CD4-positive, alpha-beta T cell (primary cell): ENCODE measurements around the gene PUS1. TPM values are rescaled to one million over a fixed set of nuclear protein-coding genes. Genes with fewer than 3 reads are reported as not detected.

Experiments
- ATAC-seq: fragments of 200-7000 bp; cut with Tn5 transposase; one replicate; pipeline ENCODE4 v1.10.0; 2022; ENCODE audit warnings: mild to moderate bottlenecking; ENCODE audit not compliant: poor library complexity
- CTCF ChIA-PET: fragments of 350-600 bp; sonication (Branson Sonifier 250); formaldehyde crosslinking; loops from one replicate; lab custom pipeline; 2021; ENCODE audit warnings: antibody characterized with exemption, inconsistent platforms; lab: Charles Lee
- POLR2A ChIA-PET: fragments of 350-600 bp; sonication (Branson Sonifier 250); formaldehyde crosslinking; loops from one replicate; lab custom pipeline; 2021; ENCODE audit warnings: antibody characterized with exemption, inconsistent platforms; lab: Charles Lee
- DNase-seq, 14 experiments: peaks; one replicate each; pipeline ENCODE4 v3.0.0-alpha.2; 2013 to 2020; ENCODE audit warnings: mixed read lengths in 2 of 14
- H3K27ac ChIP-seq, 2 donors: one replicate each; pipeline versions ENCODE4 v1.5.1 to v1.7.0; 2013; ENCODE audit warnings: low read length in 2 of 2, low read depth in 1 of 2, mild to moderate bottlenecking in 1 of 2
- H3K27me3 ChIP-seq, 2 experiments: 1 replicate in 1 of 2; 2 replicates in 1 of 2; pipeline versions ENCODE4 v1.6.1 to v1.7.0; 2013; ENCODE audit warnings: low read length in 2 of 2, control low read depth in 1 of 2, mild to moderate bottlenecking in 1 of 2, moderate library complexity in 1 of 2; ENCODE audit not compliant: insufficient read depth in 2 of 2, control insufficient read depth in 1 of 2
- H3K36me3 ChIP-seq: one replicate; pipeline ENCODE4 v1.6.1; 2013; ENCODE audit warnings: low read length, control low read depth; ENCODE audit not compliant: insufficient read depth
- H3K4me1 ChIP-seq: one replicate; pipeline ENCODE4 v1.6.1; 2013; ENCODE audit warnings: low read length, control low read depth; ENCODE audit not compliant: insufficient read depth
- H3K4me3 ChIP-seq: one replicate; pipeline ENCODE4 v1.5.1; 2013; ENCODE audit warnings: mild to moderate bottlenecking, low read length, moderate library complexity
- H3K9me3 ChIP-seq, 2 experiments: 1 replicate in 1 of 2; 2 replicates in 1 of 2; pipeline versions ENCODE4 v1.6.1 to v1.7.0; 2013; ENCODE audit warnings: low read length in 2 of 2, mild to moderate bottlenecking in 2 of 2, control low read depth in 1 of 2, moderate library complexity in 1 of 2; ENCODE audit not compliant: control insufficient read depth in 1 of 2, insufficient read depth in 1 of 2
- H3K27ac Mint-ChIP-seq: one replicate; pipeline ENCODE4 v1.8.0; 2020; ENCODE audit warnings: mixed read lengths
- H3K27me3 Mint-ChIP-seq: one replicate; pipeline ENCODE4 v1.8.0; 2021; ENCODE audit warnings: mixed read lengths
- H3K36me3 Mint-ChIP-seq: one replicate; pipeline ENCODE4 v1.8.0; 2021; ENCODE audit warnings: low read depth, mixed read lengths
- H3K4me1 Mint-ChIP-seq: one replicate; pipeline ENCODE4 v1.8.0; 2021; ENCODE audit warnings: low read depth, mixed read lengths
- H3K4me3 Mint-ChIP-seq: one replicate; pipeline ENCODE4 v1.8.0; 2020; ENCODE audit warnings: mild to moderate bottlenecking, mixed read lengths
- H3K9me3 Mint-ChIP-seq: one replicate; pipeline ENCODE4 v1.8.0; 2020; ENCODE audit warnings: mixed read lengths
- intact Hi-C, 2 experiments: fragments of 100-400 bp; cut with DNase I in 1 of 2; cut with micrococcal nuclease in 1 of 2; formaldehyde crosslinking; loops; one replicate each; pipeline versions ENCODE4 v1.15.1 to v1.9.0; 2023 to 2025; cut with DNase I, micrococcal nuclease
- total RNA-seq, 174 experiments: library from RNA in 2 of 174; stranded (reverse) in 2 of 174; gene quantifications; one replicate each; pipeline ENCODE4 v1.2.3 and lab custom pipeline; 2021 to 2026
- TF ChIP-seq, protein P1 (sequence below): fragments of 200-600 bp; IDR thresholded peaks from one replicate; pipeline ENCODE4 v1.8.0; 2022; ENCODE audit warnings: antibody characterized with exemption, mild to moderate bottlenecking

PUS1 gene
- total RNA-seq, 2 experiments from 2014 or later: 17.7 to 18.2 TPM

DNA sequence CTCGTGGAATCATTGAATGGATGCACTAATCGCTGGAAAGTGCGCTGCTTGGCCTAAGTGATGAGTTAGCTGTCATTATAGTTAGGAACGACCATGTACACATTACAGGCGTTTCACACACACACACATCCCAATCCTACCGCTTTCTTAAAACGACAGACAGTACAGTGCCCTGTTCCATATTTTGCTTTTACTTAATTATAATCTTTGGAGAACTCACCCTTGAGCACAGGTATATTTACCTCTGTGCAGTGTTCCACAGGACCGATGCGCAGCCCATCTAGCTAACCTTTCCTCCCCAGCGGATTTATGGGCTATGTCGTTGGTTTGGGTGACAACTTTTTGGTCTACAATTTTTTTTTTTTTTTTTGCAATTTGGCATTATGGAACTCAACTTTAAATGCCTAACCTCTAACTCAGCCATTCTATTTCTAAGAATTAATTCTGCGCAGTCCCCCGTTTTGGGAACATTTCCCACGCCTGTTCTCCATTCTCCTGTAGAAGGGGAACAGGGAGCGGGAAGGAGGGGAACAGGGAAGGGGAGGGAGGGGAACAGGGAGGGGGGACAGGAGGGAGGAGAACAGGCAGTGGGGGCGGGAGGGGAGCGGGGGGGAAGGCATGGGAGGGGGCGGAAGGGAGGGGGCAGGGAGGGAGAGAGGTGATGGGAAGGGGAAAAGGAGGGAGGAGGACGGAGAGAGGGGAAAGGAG is 35.3 kb upstream of the PUS1 start:
- ChIA-PET POLR2A (no interaction called here), CTCF (no interaction called here)
- Histone ChIP-seq H3K27ac (peak overlapping the region in 1 of 2 donors; percentile 13), H3K36me3 (no peaks in the 10 kb centered on the region), H3K4me3 (peak overlapping the region; percentile 26), H3K4me1 (peaks cover 31% of the 10 kb centered on the region), H3K9me3 (no peaks in the 10 kb centered on the region), H3K27me3 (no peaks in the 10 kb centered on the region)
- TF ChIP-seq, protein P1, sequence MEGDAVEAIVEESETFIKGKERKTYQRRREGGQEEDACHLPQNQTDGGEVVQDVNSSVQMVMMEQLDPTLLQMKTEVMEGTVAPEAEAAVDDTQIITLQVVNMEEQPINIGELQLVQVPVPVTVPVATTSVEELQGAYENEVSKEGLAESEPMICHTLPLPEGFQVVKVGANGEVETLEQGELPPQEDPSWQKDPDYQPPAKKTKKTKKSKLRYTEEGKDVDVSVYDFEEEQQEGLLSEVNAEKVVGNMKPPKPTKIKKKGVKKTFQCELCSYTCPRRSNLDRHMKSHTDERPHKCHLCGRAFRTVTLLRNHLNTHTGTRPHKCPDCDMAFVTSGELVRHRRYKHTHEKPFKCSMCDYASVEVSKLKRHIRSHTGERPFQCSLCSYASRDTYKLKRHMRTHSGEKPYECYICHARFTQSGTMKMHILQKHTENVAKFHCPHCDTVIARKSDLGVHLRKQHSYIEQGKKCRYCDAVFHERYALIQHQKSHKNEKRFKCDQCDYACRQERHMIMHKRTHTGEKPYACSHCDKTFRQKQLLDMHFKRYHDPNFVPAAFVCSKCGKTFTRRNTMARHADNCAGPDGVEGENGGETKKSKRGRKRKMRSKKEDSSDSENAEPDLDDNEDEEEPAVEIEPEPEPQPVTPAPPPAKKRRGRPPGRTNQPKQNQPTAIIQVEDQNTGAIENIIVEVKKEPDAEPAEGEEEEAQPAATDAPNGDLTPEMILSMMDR: no peak
- ATAC-seq (no peak), DNase-seq (peak in 2 of 14 experiments; percentile 32 to 50)
- Mint-ChIP-seq H3K4me3 (peak overlapping the region; percentile 80), H3K9me3 (no peaks in the 10 kb centered on the region), H3K36me3 (peaks cover 9% of the 10 kb centered on the region), H3K27ac (peak overlapping the region; percentile 66), H3K27me3 (no peaks in the 10 kb centered on the region), H3K4me1 (peaks cover 25% of the 10 kb centered on the region)
- intact Hi-C loops: loop anchor here (1.0 to 5.0 kb wide), 4 partner anchors 35 to 189 kb away; partner anchors contain the start of genes EP400 (in 1 of the 2), PUS1 (in 1 of the 2) and SFSWAP (in 1 of the 2)

DNA sequence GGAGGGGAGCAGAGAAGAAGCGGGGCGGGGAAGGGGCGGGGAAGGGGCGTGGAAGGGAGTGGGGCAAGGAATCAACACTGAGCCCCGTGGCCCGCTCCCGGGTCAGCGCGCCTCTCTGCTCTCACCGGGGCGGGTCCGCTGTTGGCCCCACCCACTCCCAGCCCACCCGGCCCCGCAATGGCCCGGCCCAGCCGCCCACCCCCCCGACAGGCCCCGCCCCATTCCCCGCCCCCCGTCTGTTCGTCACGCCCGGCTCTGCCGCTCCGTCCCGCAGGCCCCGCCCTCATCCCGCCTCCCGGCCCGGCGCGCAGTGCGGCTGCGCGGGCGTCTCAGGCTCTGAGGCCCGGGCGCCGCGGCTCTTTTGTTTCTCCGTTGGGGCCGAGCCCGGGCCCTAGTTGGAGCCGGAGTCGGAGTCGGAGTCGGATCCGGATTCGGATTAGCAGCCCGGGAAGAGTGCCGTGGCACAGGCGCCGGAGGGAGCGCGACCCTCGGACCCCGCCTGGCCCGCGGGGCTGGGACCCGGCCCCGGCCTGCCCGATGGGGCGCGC is 34.7 kb upstream of the PUS1 start, which contains the start of gene ULK1:
Gene ULK1, plus strand, starts transcription at position 310 of the 548 bp plus-strand sequence. CDS start 380 bp downstream, outside the sequence.
- POLR2A ChIA-PET: no interaction called here
- TF ChIP-seq, protein P1: no peak
- Mint-ChIP-seq H3K4me1 (peaks cover 25% of the 10 kb centered on the region), H3K36me3 (peaks cover 9% of the 10 kb centered on the region), H3K27ac (peak within 1 kb of the TSS; percentile 88), H3K9me3 (no peaks in the 10 kb centered on the region), H3K27me3 (no peaks in the 10 kb centered on the region), H3K4me3 (peak within 1 kb of the TSS; percentile 93)
- intact Hi-C loops: loop anchor here (1.0 to 5.0 kb wide), 4 partner anchors 34 to 188 kb away; partner anchors contain the start of genes EP400 (in 1 of the 2), PUS1 (in 1 of the 2) and SFSWAP (in 1 of the 2)
- peaks cover 31% of the 10 kb centered on the region for H3K4me1 ChIP-seq
- DNase-seq (peak; percentile 83 to 96 (median 92)), ATAC-seq (peak; percentile 82)
- H3K36me3 ChIP-seq: no peaks in the 10 kb centered on the region
- no peaks in the 10 kb centered on the region for H3K9me3 ChIP-seq
- CTCF ChIA-PET: no interaction called here
- no peaks in the 10 kb centered on the region for H3K27me3 ChIP-seq
- H3K27ac ChIP-seq: peak within 1 kb of the TSS in 1 of 2 donors; percentile 13
- H3K4me3 ChIP-seq: peak within 1 kb of the TSS; percentile 71

DNA sequence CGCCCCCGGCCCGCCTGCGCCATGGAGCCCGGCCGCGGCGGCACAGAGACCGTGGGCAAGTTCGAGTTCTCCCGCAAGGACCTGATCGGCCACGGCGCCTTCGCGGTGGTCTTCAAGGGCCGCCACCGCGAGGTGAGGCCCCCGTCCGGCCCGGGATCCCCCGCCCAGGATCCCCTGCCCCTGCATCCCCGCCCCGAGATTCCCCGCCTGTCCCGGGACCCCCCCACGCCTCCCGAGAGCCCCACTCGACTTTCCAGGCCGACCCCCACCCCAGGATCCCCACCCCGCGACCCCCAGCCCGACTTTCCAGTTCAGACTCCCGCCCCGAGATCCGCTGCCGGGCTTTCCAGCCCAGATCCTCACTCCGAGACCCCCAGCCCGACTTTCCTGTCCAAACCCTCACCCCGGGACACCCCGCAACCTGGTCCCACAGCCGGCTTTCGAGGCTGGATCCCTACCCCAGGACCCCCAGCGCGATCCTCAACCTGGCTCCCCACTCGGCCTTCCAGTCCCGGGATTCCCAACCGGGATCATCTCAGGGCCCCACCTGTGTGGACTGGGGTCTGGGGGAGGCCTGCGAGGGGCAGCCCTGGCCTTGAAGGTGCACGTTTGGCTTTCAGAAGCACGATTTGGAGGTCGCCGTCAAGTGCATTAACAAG is 34.0 kb upstream of the PUS1 start:
- H3K4me3 ChIP-seq: peak overlapping the region; percentile 71
- no peaks in the 10 kb centered on the region for H3K27me3 Mint-ChIP-seq
- ATAC-seq: no peak

More for the DNA sequence above, 34.0 kb upstream of the PUS1 start:
- Mint-ChIP-seq H3K4me3 (peak overlapping the region; percentile 93), H3K9me3 (no peaks in the 10 kb centered on the region), H3K27ac (peak overlapping the region; percentile 88), H3K36me3 (peaks cover 9% of the 10 kb centered on the region), H3K4me1 (peaks cover 25% of the 10 kb centered on the region)
- no peaks in the 10 kb centered on the region for H3K27me3 ChIP-seq
- H3K4me1 ChIP-seq: peaks cover 31% of the 10 kb centered on the region
- CTCF ChIA-PET: no interaction called here
- intact Hi-C loops: loop anchor here (1.0 to 5.0 kb wide), 5 partner anchors 34 to 187 kb away; partner anchors contain the start of genes PUS1 (in 2 of the 2), EP400 (in 1 of the 2) and SFSWAP (in 1 of the 2)
- no peak overlapping the region for H3K27ac ChIP-seq
- H3K9me3 ChIP-seq: no peaks in the 10 kb centered on the region
- no peaks in the 10 kb centered on the region for H3K36me3 ChIP-seq
- TF ChIP-seq, protein P1: no peak
- peak in 1 of 14 experiments; percentile 46 for DNase-seq
- POLR2A ChIA-PET: no interaction called here
